Stimulated activated CD8-positive, alpha-beta memory T cell treated with anti-CD3 and anti-CD28 coated beads, Interleukin-4, amount 100 ng/mL, for 4 hours (primary cell): ENCODE data around the gene ST14.
"Not testable (repeated sequence)": the region's sequence is repeated elsewhere in the genome, so short reads cannot be mapped to it uniquely, and the experiment has no call there.

Experiments
- DNase-seq, 2 donors: peaks; one replicate each; pipeline ENCODE4 v3.0.0-alpha.2; 2020; ENCODE audit warnings: low read depth in 2 of 2, low spot score in 1 of 2

ST14 gene

DNA sequence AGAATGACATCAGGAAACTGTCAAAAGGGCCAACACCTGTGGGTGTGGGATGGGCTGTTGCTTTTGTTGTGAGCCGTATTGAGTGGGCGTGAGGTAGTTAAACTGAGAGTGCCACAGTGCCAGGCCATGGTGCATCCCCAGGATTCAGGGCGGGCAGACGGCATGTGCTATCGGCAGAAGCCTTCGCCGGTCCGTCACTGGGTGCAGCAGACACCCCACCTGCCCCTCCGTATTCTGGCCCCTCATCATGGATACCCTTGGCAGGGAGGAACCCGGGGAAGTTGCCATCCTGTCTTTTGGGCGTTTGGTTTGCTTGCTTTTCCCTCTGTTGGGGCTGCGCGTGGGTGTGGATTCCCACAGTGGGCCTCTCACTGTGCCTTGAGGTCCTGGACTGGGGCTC, 27.5 kb downstream of the ST14 start:
- DNase-seq, result no peak

DNA sequence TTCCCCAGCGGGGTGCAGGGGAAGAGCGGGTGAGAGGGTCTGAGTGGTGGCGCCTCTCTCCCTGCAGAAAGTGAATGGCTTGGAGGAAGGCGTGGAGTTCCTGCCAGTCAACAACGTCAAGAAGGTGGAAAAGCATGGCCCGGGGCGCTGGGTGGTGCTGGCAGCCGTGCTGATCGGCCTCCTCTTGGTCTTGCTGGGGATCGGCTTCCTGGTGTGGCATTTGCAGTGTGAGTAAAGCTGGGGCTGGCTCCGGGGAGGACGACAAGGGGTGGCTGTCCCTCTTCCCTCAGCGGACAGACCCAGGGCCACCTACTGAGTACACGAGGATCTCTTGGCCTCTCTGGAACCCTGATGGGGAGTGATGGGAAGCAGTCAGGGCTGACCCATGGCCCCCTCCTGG, 28.5 kb downstream of the ST14 start:
- DNase-seq, result no peak

DNA sequence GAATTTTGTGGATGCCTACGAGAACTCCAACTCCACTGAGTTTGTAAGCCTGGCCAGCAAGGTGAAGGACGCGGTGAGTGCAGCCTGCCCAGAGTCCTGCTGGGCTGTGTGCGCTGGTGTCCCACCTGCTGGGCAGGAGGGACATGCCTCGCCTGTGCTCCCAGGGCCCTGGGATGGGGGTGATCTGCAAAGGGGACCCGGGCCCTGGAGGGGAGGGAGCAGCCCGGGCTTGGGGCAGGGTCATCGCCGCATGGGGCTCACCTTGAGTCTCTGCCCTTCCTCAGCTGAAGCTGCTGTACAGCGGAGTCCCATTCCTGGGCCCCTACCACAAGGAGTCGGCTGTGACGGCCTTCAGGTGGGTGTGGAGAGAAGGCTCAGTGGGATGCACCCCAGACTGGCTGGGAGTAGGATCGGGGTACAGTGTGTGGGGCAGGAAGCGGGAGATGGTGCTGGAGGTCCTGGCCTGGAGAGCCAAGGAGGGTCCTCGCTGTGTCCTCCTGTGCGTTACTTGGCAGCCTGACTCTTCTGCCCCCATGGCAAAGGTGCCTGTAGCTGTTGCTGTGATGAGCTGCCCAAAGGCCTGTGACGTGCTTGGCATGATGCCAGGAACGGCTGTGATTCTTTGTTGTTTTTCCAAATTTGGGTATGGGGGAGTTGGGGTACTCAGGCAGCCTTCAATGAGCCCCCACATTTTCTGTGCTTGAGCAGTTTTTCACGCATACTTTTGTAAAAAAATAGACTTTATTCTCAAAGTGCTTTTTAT, 29.2 kb downstream of the ST14 start:
- DNase-seq, result no peak

DNA sequence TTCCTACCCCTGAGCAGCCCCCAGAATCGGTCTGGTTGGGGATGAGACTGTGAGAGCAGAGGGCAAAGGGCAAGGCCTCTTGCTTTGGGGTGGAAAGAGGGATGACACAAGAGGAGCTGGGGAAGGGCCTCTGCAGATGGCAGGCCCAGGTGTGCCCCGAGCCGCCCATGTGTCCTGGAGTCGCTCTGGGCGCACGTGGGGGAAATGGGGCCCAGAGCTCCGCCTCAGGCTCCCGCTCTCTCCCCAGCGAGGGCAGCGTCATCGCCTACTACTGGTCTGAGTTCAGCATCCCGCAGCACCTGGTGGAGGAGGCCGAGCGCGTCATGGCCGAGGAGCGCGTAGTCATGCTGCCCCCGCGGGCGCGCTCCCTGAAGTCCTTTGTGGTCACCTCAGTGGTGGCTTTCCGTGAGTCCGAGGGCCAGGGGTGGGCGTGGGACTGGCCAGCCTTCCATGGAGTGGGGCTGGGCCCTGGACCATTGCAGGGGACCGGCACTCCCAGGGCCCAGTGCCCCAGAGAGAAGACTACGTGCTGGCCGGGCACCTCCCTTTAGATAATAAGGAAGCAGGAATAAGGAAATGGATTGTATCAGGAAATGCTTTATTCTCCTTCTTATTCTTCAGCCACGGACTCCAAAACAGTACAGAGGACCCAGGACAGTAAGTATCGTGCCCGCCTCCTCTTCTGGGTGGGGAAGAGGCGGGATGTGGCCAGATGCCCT, 30.1 kb downstream of the ST14 start:
- DNase-seq, result no peak

DNA sequence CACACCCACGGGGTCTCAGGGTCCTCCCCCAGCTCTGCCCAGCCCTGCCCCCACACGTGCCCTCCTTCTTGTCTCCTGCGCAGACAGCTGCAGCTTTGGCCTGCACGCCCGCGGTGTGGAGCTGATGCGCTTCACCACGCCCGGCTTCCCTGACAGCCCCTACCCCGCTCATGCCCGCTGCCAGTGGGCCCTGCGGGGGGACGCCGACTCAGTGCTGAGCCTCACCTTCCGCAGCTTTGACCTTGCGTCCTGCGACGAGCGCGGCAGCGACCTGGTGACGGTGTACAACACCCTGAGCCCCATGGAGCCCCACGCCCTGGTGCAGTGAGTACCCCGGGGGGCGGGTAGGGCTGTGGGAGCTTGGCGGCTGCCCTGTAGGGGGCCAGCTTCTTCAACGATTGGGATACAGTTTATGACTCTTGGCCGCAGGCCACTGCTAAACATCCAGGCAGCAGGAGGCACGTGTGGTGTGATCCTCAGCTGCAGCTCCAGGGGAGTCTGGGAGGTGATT, 30.8 kb downstream of the ST14 start:
- no peak for DNase-seq

DNA sequence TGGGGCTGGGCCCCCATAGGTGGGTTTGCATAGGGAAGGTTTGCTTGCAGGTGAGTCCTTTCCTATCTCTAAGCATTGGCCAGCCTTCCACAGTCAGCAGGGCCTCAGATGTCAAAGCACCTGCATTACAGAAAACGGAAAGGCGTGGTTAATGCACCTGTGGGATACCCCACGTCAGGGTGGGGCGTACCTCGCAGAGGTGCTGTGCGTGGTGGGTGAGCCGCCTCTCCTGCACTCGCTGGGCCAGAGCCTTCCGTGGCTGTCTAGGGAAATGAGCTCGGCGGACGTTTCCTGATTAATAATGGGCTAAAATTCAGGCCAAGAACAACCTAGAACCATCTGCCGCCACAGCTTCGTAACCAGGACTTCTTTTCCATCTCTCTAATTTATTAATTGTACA, 32.3 kb downstream of the ST14 start:
- no peak for DNase-seq

DNA sequence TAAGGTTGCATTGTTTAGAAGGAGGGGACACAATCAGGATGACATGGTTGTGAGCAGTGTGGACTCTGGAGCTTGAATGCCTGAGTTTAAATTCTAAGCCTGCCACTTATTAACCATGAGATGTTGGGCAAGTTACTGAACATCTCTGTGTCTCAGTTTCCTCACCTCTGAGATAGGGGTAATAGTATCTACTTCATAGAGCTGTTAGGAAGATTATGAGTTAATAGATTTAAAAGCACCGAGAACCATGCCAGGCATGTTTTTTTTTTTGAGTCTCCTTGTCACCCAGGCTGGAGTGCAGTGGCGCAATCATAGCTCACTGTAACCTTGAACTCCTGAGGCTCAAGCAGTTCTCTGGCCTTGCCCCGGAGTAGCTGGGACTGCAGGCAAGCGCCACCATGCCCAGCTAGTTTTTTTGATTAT, 33.3 kb downstream of the ST14 start:
- no peak for DNase-seq

DNA sequence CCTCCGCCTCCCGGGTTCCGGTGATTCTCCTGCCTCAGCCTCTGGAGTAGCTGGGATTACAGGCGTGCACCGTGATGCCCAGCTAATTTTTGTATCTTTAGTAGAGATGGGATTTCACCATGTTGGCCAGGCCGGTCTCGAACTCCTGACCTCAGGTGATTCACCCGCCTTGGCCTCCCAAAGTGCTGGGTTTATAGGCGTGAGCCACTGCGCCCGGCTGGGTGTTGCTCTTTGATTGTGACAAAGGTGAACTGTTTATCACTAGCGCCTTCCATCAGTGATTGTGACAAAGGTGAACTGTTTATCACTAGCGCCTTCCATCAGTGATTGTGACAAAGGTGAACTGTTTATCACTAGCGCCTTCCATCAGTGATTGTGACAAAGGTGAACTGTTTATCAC, 34.0 kb downstream of the ST14 start:
- DNase-seq, result not testable (repeated sequence)

DNA sequence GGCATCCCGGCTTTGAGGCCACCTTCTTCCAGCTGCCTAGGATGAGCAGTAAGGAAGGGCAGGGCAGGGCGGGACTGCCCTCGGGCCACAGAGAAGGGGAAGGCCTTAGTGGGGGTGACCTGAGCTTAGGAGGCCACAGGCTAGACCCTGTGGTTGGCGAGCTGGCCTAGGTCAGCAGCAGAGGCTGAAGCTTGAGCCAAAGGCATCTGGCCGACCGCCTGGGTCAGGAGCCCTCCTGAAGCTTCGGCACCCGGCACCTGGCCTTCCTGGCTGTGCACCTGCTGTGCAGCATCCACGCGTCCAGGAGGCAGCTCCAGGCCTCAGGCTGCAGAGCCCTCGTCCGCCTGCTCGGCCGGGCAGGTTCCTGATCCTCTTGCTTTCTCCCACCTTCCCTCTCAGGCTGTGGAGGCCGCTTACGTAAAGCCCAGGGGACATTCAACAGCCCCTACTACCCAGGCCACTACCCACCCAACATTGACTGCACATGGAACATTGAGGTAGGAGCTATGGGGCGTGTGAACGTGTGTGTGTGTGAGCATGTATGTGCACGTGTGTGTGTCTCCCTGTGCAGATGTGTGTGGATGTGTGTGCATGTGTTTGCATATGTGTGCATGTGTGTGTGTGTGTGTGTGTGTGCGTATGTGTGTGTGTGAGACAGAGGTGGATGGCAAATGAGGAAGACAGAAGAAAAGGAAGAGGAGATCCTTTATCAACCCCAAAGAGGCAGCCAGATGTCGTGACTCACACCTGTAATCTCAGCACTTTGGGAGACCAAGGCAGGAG, 34.9 kb downstream of the ST14 start:
- DNase-seq, result no peak

DNA sequence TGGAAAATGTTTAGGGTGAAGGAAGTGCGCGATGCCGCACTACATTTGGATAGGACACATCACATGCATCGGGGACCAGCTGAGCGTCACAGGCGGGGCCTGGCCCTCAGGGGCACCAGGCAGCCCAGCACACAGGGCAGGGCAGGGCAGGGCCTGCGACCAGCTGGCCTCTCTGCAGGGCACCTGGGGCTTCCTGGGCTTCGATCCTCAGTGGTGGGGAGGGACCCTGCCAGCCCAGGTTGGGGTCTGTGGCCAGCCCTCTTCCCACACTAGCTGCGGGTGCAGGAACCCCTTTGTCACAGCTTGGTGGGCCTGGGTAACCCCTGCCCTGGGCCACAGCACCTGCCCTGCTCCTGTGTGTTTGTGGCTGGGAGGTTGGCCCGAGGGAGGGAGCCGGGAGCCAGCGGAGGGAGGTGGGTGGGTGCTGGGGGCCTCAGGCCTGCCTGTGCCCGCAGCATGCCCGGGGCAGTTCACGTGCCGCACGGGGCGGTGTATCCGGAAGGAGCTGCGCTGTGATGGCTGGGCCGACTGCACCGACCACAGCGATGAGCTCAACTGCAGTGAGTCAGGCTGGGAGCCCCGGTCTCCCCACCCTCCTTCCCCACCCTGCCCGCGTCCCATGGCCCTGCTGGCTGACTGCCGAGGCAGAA, 37.9 kb downstream of the ST14 start:
- DNase-seq, result no peak

DNA sequence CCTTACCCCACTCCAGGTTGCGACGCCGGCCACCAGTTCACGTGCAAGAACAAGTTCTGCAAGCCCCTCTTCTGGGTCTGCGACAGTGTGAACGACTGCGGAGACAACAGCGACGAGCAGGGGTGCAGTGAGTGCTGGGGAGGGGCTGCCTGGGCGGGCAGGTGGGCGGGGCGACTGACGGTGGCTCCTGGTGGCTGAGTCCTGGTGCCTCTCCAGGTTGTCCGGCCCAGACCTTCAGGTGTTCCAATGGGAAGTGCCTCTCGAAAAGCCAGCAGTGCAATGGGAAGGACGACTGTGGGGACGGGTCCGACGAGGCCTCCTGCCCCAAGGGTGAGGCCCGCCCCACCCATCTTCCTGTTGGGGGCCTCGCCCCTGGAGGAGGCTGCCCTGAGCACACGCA, 38.7 kb downstream of the ST14 start:
- DNase-seq, result no peak

DNA sequence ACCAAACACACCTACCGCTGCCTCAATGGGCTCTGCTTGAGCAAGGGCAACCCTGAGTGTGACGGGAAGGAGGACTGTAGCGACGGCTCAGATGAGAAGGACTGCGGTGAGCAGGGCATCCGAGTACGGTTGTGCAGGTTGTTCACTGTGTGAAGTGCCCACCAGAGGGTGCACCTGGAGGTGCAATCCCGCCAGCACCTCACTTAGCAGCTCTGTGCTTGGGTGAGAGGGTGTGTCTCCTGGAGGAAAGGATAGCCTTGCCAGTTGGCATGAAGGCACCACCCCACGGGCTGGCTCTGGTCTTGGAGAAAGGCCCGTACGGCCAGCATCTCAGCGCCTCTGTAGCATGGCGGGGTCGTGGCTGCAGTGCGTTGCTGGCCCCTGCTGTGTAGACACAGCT, 39.4 kb downstream of the ST14 start:
- DNase-seq, result no peak

DNA sequence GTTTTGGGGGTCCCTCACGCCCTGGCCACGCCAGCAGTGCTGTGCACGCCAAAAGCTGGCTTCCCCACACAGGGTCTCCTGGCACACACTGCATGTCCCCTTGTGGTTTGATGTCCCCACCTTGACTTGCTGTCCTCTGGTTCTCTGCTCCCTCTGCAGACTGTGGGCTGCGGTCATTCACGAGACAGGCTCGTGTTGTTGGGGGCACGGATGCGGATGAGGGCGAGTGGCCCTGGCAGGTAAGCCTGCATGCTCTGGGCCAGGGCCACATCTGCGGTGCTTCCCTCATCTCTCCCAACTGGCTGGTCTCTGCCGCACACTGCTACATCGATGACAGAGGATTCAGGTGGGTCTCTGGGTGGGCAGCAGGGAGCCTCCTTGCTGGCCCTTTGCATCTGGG, 40.2 kb downstream of the ST14 start:
- no peak for DNase-seq

DNA sequence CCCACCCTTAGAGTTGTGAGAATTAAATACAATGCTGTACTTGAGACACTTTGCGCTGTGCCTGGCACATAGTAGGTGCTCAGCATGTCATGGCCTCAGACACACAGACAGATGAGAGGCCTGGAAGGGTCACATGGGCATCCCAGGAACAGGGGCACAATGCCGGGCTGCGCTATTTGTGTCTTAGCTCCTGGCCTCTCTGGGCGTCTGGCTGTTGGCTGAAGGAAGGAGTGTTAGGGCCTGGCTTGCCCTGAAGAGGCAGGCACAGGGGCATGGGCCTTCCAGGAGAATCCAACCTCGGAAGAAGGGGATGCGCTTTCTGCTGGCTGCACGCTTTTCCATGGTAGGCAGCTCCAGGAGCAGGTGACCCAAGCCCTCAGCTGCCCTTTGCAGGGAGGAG, 41.4 kb downstream of the ST14 start:
- no peak for DNase-seq

DNA sequence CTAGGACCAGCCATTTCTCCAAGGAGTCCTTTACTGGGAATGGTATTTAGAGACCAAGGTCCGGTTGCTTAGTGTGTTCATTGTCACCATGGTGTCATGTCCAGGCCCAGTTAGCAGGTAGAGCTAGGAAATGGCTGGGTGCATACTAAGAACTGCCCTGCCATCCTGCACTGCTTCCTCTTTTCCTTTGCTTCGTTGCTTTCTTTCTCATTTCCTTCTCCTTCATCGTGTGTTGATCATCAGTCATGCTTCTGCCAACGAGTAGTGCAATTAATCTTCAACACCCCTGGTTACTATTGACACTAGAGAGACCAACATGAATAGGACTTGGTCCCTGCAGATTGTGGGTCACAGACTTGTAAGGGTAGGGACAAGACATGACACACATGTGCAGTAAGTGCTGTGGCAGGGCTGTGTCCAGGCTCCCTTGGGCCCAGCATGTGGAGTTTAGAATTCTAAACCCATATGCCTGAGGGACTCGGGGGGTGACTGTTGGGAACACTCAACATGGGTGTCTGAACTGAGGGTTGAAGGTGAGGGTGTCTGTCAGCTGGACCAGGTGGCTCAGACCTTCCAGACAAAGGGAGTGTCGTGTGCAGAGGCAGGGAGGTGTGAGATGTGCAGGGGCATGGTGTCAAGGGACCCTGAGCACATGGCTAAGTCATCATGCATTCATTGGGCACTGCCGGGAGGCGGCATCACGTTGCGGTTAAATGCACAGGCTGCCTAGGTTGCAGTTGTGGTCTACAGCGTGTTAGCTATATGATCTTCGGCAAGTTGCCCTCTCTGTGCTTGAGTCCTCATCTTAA, 42.6 kb downstream of the ST14 start:
- no peak for DNase-seq

DNA sequence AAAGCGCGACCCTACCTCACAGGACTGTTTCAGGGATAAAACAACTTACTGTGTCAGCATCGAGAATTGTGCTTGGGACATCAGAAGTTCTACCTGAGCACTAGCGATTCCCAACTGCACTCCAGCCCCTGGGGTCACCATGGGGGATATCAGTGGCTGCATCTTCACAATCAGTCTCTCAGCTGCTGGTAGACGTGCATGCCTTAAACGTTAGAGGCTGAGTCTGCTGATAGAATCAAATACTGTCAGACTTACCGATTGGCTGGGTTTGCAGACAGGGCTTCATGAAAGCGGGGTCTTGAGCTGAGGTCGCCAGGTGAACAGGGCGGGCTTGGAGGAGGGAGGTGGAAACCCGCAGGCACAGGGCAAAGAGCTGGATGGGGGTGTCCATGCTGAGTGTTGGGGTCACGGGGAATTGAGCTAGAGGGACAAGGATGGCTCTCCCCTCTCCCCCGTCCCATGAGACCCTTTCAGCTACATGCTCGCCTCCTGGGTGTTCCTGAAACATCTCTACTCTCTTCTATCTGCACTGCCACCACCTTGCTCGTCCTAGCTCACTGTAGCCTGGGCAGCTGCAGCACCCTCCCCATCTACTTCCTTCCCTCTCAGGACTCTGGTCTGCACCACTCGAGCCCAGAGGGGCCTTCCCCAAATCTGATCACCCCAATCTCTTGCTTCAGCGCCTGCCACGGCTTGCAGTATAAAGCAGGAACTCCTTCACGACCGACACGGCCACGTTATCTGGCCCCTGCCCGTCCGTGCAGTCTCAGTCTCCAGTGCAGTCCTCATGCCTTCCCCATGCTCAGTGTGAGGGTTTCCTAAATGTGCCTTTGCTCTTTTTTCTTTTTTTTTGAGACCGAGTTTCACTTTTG, 43.5 kb downstream of the ST14 start:
- no peak for DNase-seq

DNA sequence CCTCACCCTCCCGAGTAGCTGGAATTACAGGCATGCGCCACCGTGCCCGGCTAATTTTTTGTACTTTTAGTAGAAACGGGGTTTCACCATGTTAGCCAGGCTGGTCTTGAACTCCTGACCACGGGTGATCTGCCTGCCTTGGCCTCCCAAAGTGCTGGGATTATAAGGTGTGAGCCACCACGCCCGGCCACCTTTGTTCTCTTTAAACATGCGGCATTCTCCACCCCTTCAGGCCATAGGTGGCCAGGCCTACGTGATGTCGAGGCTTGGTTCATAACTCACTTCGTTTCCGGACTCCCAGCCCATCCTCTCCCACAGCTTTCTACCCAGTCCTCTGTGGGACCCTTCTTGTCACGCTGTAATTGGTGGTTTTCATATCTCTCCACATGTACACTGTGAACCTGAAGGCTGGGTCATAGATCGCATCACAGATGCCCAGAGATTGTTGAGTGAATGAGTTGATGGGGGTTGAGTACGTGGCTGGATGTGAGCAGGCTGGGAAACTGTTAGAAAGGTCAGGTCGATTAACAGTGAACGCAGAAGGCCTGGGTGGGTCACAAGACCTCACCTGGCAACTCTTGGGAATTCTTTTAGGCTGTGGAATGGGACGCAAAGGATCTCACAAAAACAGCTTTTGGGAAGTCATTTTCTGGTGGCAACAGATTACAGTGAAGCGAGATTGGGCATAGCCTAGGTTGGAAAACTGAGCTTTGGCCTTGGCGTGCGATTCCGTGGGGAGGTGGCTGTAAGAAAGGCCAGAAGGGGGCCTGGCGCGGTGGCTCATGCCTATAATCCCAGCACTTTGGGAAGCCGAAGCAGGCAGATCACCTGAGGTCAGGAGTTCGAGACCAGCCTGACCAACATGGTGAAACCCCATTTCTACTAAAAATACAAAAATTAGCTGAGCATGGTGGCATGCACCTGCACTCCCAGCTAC, 44.5 kb downstream of the ST14 start:
- DNase-seq, result no peak

DNA sequence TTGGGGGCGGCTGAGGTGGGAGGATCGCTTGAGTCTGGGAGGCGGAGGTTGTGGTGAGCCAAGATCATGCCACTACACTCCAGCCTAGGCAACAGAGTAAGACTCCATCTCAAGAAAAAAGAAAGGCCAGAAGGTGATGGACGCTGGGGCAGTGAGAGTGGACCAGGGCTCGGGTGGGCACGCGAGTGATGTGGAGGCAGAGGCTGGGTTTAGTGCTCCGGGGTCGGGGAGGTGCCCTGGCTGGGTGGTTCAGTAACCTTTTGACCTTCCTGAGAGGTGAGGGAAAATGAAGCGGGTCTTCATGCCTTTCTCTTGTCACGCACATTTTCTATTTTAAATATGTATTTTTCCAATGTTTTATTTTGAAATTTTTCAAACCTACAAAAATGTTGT, 45.1 kb downstream of the ST14 start:
- no peak for DNase-seq

DNA sequence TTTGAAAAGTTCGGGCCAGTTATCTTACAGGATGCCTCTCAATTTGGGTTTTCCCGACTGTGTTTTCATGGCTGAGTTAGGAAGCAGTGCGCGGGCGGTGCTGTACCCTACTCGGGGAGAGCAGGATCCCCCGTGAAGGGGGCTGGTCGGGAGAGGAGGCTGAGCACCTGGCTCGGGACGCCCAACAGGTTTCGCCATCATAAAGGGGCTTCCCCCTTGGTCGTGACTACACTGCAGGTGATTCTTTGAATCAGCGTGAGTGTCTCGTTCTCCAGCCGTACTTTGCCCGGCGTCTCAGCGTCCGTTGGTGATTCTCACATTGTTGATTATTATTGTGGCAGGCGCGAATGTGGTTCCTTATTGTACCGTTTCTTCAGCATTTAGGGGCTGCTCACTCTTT, 46.6 kb downstream of the ST14 start:
- no peak for DNase-seq
